HEK293 (cell line): Measurements from ENCODE around the gene KEL.

Experiments used
- KLF7 ChIP-seq: fragments of 450-650 bp; formaldehyde crosslinking; IDR thresholded peaks from 2 replicates; pipeline ENCODE4 v1.5.1; 2016; ENCODE audit warnings: missing biosample characterization, missing genetic modification characterization, borderline replicate concordance
- OVOL3 ChIP-seq: fragments of 450-650 bp; formaldehyde crosslinking; IDR thresholded peaks from 2 replicates; pipeline ENCODE4 v1.5.1; 2016; ENCODE audit warnings: missing biosample characterization, missing genetic modification characterization
- REST ChIP-seq: fragments of 450-650 bp; formaldehyde crosslinking; IDR thresholded peaks from 2 replicates; pipeline ENCODE4 v1.5.1; 2016; ENCODE audit warnings: missing biosample characterization, missing genetic modification characterization
- ZBTB48 ChIP-seq: fragments of 450-650 bp; formaldehyde crosslinking; IDR thresholded peaks from 2 replicates; pipeline ENCODE4 v1.5.1; 2016; ENCODE audit warnings: missing biosample characterization, missing genetic modification characterization
- ZFP41 ChIP-seq: fragments of 450-650 bp; formaldehyde crosslinking; IDR thresholded peaks from 2 replicates; pipeline ENCODE4 v1.5.1; 2016; ENCODE audit warnings: missing biosample characterization, missing genetic modification characterization, borderline replicate concordance
- ZNF112 ChIP-seq: fragments of 450-650 bp; formaldehyde crosslinking; IDR thresholded peaks from 2 replicates; pipeline ENCODE4 v1.5.0; 2017; ENCODE audit warnings: missing biosample characterization, missing genetic modification characterization
- ZNF354C ChIP-seq: fragments of 450-650 bp; formaldehyde crosslinking; IDR thresholded peaks from 2 replicates; pipeline ENCODE4 v1.5.1; 2016; ENCODE audit warnings: missing biosample characterization, missing genetic modification characterization, low read depth, borderline replicate concordance
- ZNF580 ChIP-seq: fragments of 450-650 bp; formaldehyde crosslinking; IDR thresholded peaks from 2 replicates; pipeline ENCODE4 v1.5.1; 2016; ENCODE audit warnings: missing biosample characterization, missing genetic modification characterization
- TF ChIP-seq, protein P1 (sequence below): fragments of 450-650 bp; formaldehyde crosslinking; IDR thresholded peaks from 2 replicates; pipeline ENCODE4 v1.5.1; 2016; ENCODE audit warnings: missing biosample characterization, missing genetic modification characterization
- TF ChIP-seq, protein P2 (sequence below): fragments of 450-650 bp; formaldehyde crosslinking; IDR thresholded peaks from 2 replicates; pipeline ENCODE4 v1.5.1; 2016; ENCODE audit warnings: missing biosample characterization, missing genetic modification characterization, borderline replicate concordance
- TF ChIP-seq, protein P3 (sequence below): fragments of 450-650 bp; formaldehyde crosslinking; IDR thresholded peaks from 2 replicates; pipeline ENCODE4 v1.5.1; 2016; ENCODE audit warnings: missing biosample characterization, missing genetic modification characterization, borderline replicate concordance

GRCh38 chr7:142957723-142958122 is 4.4 kb downstream of the KEL start:
- TF ChIP-seq OVOL3: no peak
- TF ChIP-seq REST: no peak
- no peak for TF ChIP-seq ZNF580
- TF ChIP-seq, protein P1, sequence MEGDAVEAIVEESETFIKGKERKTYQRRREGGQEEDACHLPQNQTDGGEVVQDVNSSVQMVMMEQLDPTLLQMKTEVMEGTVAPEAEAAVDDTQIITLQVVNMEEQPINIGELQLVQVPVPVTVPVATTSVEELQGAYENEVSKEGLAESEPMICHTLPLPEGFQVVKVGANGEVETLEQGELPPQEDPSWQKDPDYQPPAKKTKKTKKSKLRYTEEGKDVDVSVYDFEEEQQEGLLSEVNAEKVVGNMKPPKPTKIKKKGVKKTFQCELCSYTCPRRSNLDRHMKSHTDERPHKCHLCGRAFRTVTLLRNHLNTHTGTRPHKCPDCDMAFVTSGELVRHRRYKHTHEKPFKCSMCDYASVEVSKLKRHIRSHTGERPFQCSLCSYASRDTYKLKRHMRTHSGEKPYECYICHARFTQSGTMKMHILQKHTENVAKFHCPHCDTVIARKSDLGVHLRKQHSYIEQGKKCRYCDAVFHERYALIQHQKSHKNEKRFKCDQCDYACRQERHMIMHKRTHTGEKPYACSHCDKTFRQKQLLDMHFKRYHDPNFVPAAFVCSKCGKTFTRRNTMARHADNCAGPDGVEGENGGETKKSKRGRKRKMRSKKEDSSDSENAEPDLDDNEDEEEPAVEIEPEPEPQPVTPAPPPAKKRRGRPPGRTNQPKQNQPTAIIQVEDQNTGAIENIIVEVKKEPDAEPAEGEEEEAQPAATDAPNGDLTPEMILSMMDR: no peak
- TF ChIP-seq ZFP41 (tag by site-specific recombination): no peak
- TF ChIP-seq ZNF112 (tag by site-specific recombination): no peak
- no peak for TF ChIP-seq KLF7 (tag by site-specific recombination)
- TF ChIP-seq ZBTB48: no peak
- TF ChIP-seq ZNF354C (tag by site-specific recombination): no peak
- TF ChIP-seq, protein P2, sequence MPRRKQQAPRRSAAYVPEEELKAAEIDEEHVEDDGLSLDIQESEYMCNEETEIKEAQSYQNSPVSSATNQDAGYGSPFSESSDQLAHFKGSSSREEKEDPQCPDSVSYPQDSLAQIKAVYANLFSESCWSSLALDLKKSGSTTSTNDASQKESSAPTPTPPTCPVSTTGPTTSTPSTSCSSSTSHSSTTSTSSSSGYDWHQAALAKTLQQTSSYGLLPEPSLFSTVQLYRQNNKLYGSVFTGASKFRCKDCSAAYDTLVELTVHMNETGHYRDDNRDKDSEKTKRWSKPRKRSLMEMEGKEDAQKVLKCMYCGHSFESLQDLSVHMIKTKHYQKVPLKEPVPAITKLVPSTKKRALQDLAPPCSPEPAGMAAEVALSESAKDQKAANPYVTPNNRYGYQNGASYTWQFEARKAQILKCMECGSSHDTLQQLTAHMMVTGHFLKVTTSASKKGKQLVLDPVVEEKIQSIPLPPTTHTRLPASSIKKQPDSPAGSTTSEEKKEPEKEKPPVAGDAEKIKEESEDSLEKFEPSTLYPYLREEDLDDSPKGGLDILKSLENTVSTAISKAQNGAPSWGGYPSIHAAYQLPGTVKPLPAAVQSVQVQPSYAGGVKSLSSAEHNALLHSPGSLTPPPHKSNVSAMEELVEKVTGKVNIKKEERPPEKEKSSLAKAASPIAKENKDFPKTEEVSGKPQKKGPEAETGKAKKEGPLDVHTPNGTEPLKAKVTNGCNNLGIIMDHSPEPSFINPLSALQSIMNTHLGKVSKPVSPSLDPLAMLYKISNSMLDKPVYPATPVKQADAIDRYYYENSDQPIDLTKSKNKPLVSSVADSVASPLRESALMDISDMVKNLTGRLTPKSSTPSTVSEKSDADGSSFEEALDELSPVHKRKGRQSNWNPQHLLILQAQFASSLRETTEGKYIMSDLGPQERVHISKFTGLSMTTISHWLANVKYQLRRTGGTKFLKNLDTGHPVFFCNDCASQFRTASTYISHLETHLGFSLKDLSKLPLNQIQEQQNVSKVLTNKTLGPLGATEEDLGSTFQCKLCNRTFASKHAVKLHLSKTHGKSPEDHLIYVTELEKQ (tag by site-specific recombination): no peak
- TF ChIP-seq, protein P3, sequence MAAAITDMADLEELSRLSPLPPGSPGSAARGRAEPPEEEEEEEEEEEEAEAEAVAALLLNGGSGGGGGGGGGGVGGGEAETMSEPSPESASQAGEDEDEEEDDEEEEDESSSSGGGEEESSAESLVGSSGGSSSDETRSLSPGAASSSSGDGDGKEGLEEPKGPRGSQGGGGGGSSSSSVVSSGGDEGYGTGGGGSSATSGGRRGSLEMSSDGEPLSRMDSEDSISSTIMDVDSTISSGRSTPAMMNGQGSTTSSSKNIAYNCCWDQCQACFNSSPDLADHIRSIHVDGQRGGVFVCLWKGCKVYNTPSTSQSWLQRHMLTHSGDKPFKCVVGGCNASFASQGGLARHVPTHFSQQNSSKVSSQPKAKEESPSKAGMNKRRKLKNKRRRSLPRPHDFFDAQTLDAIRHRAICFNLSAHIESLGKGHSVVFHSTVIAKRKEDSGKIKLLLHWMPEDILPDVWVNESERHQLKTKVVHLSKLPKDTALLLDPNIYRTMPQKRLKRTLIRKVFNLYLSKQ (tag by site-specific recombination): no peak
